Neural progenitor cell (in vitro differentiated cells): ENCODE data around the gene SLC5A3. TPM values are rescaled to one million over a fixed set of nuclear protein-coding genes. Genes with fewer than 3 reads are reported as not detected.

ENCODE experiments used
- DNase-seq: peaks from one replicate; pipeline ENCODE4 v3.0.0-alpha.2; 2016; ENCODE audit warnings: low spot score
- H2AFZ ChIP-seq: fragments of 200-600 bp; sonication (generic); replicated peaks from 2 replicates; pipeline ENCODE4 v1.6.1; 2016; ENCODE audit warnings: antibody characterized with exemption
- H3F3A ChIP-seq: fragments of 200-600 bp; sonication (generic); 2 replicates; pipeline ENCODE4 v1.6.1; 2016; ENCODE audit warnings: antibody characterized with exemption, low read depth
- H3K27ac ChIP-seq: fragments of 200-600 bp; sonication (generic); 2 replicates; pipeline ENCODE4 v1.5.1; 2016; ENCODE audit warnings: mild to moderate bottlenecking
- H3K27me3 ChIP-seq: fragments of 200-600 bp; sonication (generic); 2 replicates; pipeline ENCODE4 v1.6.1; 2016; ENCODE audit warnings: mild to moderate bottlenecking, moderate library complexity
- H3K36me3 ChIP-seq: fragments of 200-600 bp; sonication (generic); 2 replicates; pipeline ENCODE4 v1.5.1; 2016
- H3K4me1 ChIP-seq: fragments of 200-600 bp; sonication (generic); 2 replicates; pipeline ENCODE4 v1.6.1; 2016; ENCODE audit warnings: mixed run types
- H3K4me2 ChIP-seq: fragments of 200-600 bp; sonication (generic); 2 replicates; pipeline ENCODE4 v1.6.1; 2016
- H3K4me3 ChIP-seq: fragments of 200-600 bp; sonication (generic); 2 replicates; pipeline ENCODE4 v1.5.1; 2016
- H3K79me2 ChIP-seq: fragments of 200-600 bp; sonication (generic); 2 replicates; pipeline ENCODE4 v1.6.1; 2016; ENCODE audit warnings: low read depth
- H3K9ac ChIP-seq: fragments of 200-600 bp; sonication (generic); 2 replicates; pipeline ENCODE4 v1.6.1; 2016
- H3K9me3 ChIP-seq: fragments of 200-600 bp; sonication (generic); 2 replicates; pipeline ENCODE4 v1.5.1; 2016; ENCODE audit warnings: low read depth
- H4K20me1 ChIP-seq: fragments of 200-600 bp; sonication (generic); 2 replicates; pipeline ENCODE4 v1.6.1; 2016; ENCODE audit warnings: low read depth
- H3K27ac Mint-ChIP-seq: 3 replicates; pipeline ENCODE4 v1.8.0; 2021; ENCODE audit warnings: mixed read lengths
- H3K27me3 Mint-ChIP-seq: 2 replicates; pipeline ENCODE4 v1.8.0; 2022; ENCODE audit warnings: low read depth, mild to moderate bottlenecking, inconsistent platforms, moderate library complexity, mixed read lengths; ENCODE audit not compliant: insufficient read depth
- H3K36me3 Mint-ChIP-seq: 3 replicates; pipeline ENCODE4 v1.8.0; 2021; ENCODE audit warnings: mixed read lengths
- H3K4me1 Mint-ChIP-seq: 3 replicates; pipeline ENCODE4 v1.8.0; 2021; ENCODE audit warnings: mixed read lengths
- H3K4me3 Mint-ChIP-seq: 3 replicates; pipeline ENCODE4 v1.8.0; 2021; ENCODE audit warnings: mild to moderate bottlenecking, moderate library complexity, mixed read lengths
- H3K9me3 Mint-ChIP-seq: 3 replicates; pipeline ENCODE4 v1.8.0; 2020; ENCODE audit warnings: mixed read lengths
- EZH2 ChIP-seq: fragments of 200-600 bp; sonication (generic); IDR thresholded peaks from 2 replicates; pipeline ENCODE4 v1.6.1; 2017; ENCODE audit warnings: antibody characterized with exemption, mild to moderate bottlenecking, moderate library complexity
- EZH2phosphoT487 ChIP-seq: fragments of 200-600 bp; sonication (generic); IDR thresholded peaks from 2 replicates; pipeline ENCODE4 v1.6.1; 2017; ENCODE audit warnings: antibody characterized with exemption
- total RNA-seq: library from RNA; depleted of rRNA; stranded (reverse); fragments of >200 nt; gene quantifications from 2 replicates; pipeline ENCODE4 v1.2.3, GENCODE V29; 2015; ENCODE audit warnings: low replicate concordance
- TF ChIP-seq, protein P1 (sequence below): fragments of 200-600 bp; sonication (generic); IDR thresholded peaks from 2 replicates; pipeline ENCODE4 v1.5.1; 2017; ENCODE audit warnings: antibody characterized with exemption, mild to moderate bottlenecking

The SLC5A3 gene
- total RNA-seq, 1 donor from 2014 or later, result 44.3 TPM

DNA sequence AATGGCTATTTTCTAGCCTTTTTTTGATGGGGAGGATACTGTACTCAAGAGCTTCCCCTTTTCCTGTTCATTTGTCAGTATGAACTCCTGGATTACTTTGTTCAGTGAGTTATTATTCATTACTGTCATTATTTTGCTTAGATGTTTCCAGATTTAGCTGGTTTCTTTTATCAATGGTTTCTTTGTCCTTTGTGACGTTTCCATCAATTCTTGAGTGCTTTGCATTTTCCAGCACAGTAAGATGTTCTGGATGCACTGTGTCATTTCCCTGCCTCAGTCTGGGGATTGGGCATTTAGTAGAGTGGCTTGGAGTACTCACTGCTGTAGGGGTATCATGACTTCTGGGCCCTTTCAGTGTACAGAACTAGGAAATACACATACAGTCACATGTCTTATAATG, 34.2 kb downstream of the SLC5A3 start:
- Histone ChIP-seq H3K4me3 (no peak overlapping the region), H3K36me3 (peaks cover 2% of the 10 kb centered on the region), H3F3A (peaks cover 4% of the 10 kb centered on the region), H3K4me1 (peaks cover 39% of the 10 kb centered on the region), H3K9ac (no peak overlapping the region), H3K4me2 (no peak overlapping the region), H3K27me3 (no peaks in the 10 kb centered on the region), H3K79me2 (peaks cover 100% of the 10 kb centered on the region), H3K27ac (no peak overlapping the region), H3K9me3 (no peaks in the 10 kb centered on the region), H2AFZ (no peak overlapping the region), H4K20me1 (peaks cover 93% of the 10 kb centered on the region)
- H3K36me3 Mint-ChIP-seq, result peaks cover 74% of the 10 kb centered on the region
- H3K27me3 Mint-ChIP-seq, result peaks cover 2% of the 10 kb centered on the region
- no peak overlapping the region for H3K4me3 Mint-ChIP-seq
- H3K27ac Mint-ChIP-seq, result no peak overlapping the region
- TF ChIP-seq, protein P1, sequence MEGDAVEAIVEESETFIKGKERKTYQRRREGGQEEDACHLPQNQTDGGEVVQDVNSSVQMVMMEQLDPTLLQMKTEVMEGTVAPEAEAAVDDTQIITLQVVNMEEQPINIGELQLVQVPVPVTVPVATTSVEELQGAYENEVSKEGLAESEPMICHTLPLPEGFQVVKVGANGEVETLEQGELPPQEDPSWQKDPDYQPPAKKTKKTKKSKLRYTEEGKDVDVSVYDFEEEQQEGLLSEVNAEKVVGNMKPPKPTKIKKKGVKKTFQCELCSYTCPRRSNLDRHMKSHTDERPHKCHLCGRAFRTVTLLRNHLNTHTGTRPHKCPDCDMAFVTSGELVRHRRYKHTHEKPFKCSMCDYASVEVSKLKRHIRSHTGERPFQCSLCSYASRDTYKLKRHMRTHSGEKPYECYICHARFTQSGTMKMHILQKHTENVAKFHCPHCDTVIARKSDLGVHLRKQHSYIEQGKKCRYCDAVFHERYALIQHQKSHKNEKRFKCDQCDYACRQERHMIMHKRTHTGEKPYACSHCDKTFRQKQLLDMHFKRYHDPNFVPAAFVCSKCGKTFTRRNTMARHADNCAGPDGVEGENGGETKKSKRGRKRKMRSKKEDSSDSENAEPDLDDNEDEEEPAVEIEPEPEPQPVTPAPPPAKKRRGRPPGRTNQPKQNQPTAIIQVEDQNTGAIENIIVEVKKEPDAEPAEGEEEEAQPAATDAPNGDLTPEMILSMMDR, result no peak
- TF ChIP-seq EZH2phosphoT487, result no peak
- TF ChIP-seq EZH2, result no peak
- H3K4me1 Mint-ChIP-seq, result peaks cover 11% of the 10 kb centered on the region
- no peak for DNase-seq
- peaks cover 22% of the 10 kb centered on the region for H3K9me3 Mint-ChIP-seq

DNA sequence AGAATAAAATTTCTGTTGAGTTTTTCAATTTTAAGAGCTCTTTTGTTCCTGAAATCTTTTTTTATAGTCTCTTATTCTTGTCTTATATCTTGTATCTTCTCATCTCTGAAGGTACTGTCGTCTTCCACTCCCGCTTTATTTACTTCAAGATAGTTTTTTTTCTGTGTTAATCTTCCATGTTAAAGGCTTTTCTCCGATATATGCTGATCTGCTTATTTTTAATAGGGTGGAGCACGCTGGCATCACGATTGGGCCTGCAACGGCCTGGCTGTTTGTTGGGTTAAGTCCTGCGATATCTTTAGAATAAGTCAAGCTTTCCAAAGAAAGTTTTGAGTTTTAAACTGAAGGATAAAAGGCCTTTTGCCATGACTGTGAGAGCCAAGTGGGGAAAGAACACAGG, 35.7 kb downstream of the SLC5A3 start:
- Histone ChIP-seq H3K4me2 (peak overlapping the region; percentile 2), H3K9me3 (no peaks in the 10 kb centered on the region), H3K4me1 (peaks cover 44% of the 10 kb centered on the region), H3K9ac (no peak overlapping the region), H3K36me3 (peaks cover 4% of the 10 kb centered on the region), H3K27ac (peak overlapping the region; percentile 5), H2AFZ (no peak overlapping the region), H3K79me2 (peaks cover 100% of the 10 kb centered on the region), H3K4me3 (no peak overlapping the region), H4K20me1 (peaks cover 93% of the 10 kb centered on the region), H3F3A (peaks cover 6% of the 10 kb centered on the region), H3K27me3 (no peaks in the 10 kb centered on the region)
- H3K4me3 Mint-ChIP-seq, result no peak overlapping the region
- H3K9me3 Mint-ChIP-seq, result peaks cover 23% of the 10 kb centered on the region
- no peak for DNase-seq
- H3K4me1 Mint-ChIP-seq, result peaks cover 24% of the 10 kb centered on the region
- H3K27ac Mint-ChIP-seq, result no peak overlapping the region
- H3K27me3 Mint-ChIP-seq, result peaks cover 3% of the 10 kb centered on the region
- H3K36me3 Mint-ChIP-seq, result peaks cover 69% of the 10 kb centered on the region
- TF ChIP-seq, protein P1, result no peak
- TF ChIP-seq EZH2phosphoT487 (no peak), EZH2 (no peak)

DNA sequence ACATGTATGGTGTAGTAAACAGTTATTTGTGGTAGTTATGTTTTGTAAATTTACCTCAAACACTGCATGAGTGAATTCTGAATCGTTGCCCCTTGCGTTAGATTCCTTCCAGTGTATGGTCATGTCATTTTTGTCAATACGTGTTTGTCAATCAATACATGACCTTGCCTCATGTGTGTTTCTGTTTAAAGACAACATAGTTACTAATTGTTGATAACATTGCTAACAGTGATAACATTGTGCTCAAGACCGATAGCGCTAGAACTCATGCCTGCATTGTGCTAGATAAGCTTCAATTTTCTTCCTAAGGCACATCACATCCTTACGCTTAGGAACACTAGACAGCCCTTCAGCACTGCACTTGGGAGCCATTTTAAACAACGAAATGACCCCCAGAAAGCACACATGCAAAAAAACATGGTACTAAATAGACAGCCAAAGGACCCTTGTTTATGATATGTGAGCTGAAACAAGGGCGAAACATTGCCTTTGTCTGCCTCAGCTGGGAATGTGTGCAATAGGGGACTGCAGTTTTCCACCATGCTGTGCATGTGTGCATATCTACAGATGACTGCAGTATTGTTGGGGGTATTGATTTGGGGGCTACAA, 37.3 kb downstream of the SLC5A3 start:
- H3K9ac ChIP-seq, result no peak overlapping the region
- H3K4me1 Mint-ChIP-seq, result peaks cover 34% of the 10 kb centered on the region
- peaks cover 6% of the 10 kb centered on the region for H3F3A ChIP-seq
- peaks cover 68% of the 10 kb centered on the region for H3K36me3 Mint-ChIP-seq
- peaks cover 25% of the 10 kb centered on the region for H3K9me3 Mint-ChIP-seq
- H3K27me3 ChIP-seq, result no peaks in the 10 kb centered on the region
- H3K27ac ChIP-seq, result no peak overlapping the region
- TF ChIP-seq EZH2, result no peak
- no peak overlapping the region for H3K27ac Mint-ChIP-seq
- H4K20me1 ChIP-seq, result peaks cover 80% of the 10 kb centered on the region
- peaks cover 4% of the 10 kb centered on the region for H3K27me3 Mint-ChIP-seq
- H3K4me2 ChIP-seq, result no peak overlapping the region
- H3K36me3 ChIP-seq, result peaks cover 4% of the 10 kb centered on the region
- H2AFZ ChIP-seq, result no peak overlapping the region
- H3K4me1 ChIP-seq, result peaks cover 55% of the 10 kb centered on the region
- no peak overlapping the region for H3K4me3 Mint-ChIP-seq
- DNase-seq, result no peak
- peaks cover 100% of the 10 kb centered on the region for H3K79me2 ChIP-seq
- no peak overlapping the region for H3K4me3 ChIP-seq
- H3K9me3 ChIP-seq, result no peaks in the 10 kb centered on the region

DNA sequence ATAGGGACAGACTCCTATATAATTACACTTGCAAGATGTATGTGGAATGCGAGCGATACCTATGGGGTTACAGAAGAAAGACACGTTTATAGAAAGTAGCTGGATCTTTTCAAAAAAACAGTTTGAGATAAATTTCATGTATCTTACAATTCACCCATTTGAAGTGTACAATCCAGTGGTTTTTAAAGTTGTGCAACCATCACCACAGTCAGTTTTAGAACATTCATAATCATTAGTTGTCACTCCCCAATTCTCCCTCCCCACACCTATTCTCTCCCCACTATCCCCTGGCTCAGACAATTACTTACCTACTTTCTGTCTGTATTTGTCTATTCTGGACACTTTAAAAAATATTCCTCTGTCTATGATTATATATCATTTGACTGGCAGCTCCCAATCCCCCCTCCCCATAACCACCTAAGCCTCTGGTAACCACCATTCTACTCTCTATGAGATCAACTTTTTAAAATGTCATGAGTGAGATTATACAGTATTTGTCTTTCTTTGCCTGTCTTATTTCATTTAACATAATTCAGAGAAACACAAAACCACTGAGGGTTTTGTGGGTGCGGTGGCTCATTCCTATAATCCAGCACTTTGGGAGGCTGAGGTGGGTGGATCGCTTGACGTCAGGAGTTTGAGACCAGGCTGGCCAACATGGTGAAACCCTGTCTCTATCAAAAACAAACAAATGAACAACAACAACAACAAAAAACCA, 39.1 kb downstream of the SLC5A3 start:
- Histone ChIP-seq H3K9me3 (no peaks in the 10 kb centered on the region), H3K27me3 (no peaks in the 10 kb centered on the region), H3K27ac (no peak overlapping the region), H4K20me1 (peaks cover 65% of the 10 kb centered on the region), H3K79me2 (peaks cover 100% of the 10 kb centered on the region), H3K9ac (no peak overlapping the region), H2AFZ (no peak overlapping the region), H3K4me1 (peaks cover 55% of the 10 kb centered on the region), H3K4me3 (no peak overlapping the region), H3K36me3 (peaks cover 10% of the 10 kb centered on the region), H3K4me2 (no peak overlapping the region), H3F3A (peaks cover 6% of the 10 kb centered on the region)
- peaks cover 5% of the 10 kb centered on the region for H3K27me3 Mint-ChIP-seq
- H3K27ac Mint-ChIP-seq, result no peak overlapping the region
- no peak for DNase-seq
- TF ChIP-seq, protein P1, result no peak
- TF ChIP-seq EZH2 (no peak), EZH2phosphoT487 (no peak)
- peaks cover 68% of the 10 kb centered on the region for H3K36me3 Mint-ChIP-seq
- H3K4me1 Mint-ChIP-seq, result peaks cover 34% of the 10 kb centered on the region
- peaks cover 27% of the 10 kb centered on the region for H3K9me3 Mint-ChIP-seq
- H3K4me3 Mint-ChIP-seq, result no peak overlapping the region
